Prostate gland (tissue), 2 donors: ENCODE results near the gene ARMH2. TPM values are rescaled to one million over a fixed set of nuclear protein-coding genes. Genes with fewer than 3 reads are reported as not detected.

ENCODE experiments used
- DNase-seq: peaks from one replicate; pipeline ENCODE4 v3.0.0-alpha.2; 2019; ENCODE audit warnings: low spot score
- H3K27ac ChIP-seq, 2 donors: fragments of 200-600 bp; sonication (generic); 2 replicates each; pipeline ENCODE4 v1.5.1; 2017 to 2019
- H3K27me3 ChIP-seq: fragments of 200-600 bp; sonication (generic); replicated peaks from 2 replicates; pipeline ENCODE4 v1.5.1; 2019; ENCODE audit not compliant: insufficient read depth
- H3K36me3 ChIP-seq, 2 donors: fragments of 200-600 bp; sonication (generic); 1 replicate in 1 of 2; 2 replicates in 1 of 2; pipeline versions ENCODE4 v1.5.1 to v1.8.1; 2017 to 2019
- H3K4me1 ChIP-seq: fragments of 200-600 bp; sonication (generic); replicated peaks from 2 replicates; pipeline ENCODE4 v1.5.1; 2019
- H3K4me3 ChIP-seq, 2 donors: fragments of 200-600 bp; sonication (generic); 2 replicates each; pipeline ENCODE4 v1.5.1; 2017 to 2019
- H3K9me3 ChIP-seq: fragments of 200-600 bp; sonication (generic); 2 replicates; pipeline ENCODE4 v1.5.1; 2017
- CTCF ChIP-seq, 4 experiments: fragments of 200-600 bp in 2 of 4; fragments of 450-650 bp in 2 of 4; sonication (generic) in 2 of 4; IDR thresholded peaks; 1 replicate in 3 of 4; 2 replicates in 1 of 4; pipeline ENCODE4 v1.5.1; 2016 to 2019; ENCODE audit warnings: antibody characterized with exemption in 4 of 4, mild to moderate bottlenecking in 2 of 4, moderate library complexity in 2 of 4
- POLR2A ChIP-seq: fragments of 450-650 bp; IDR thresholded peaks from one replicate; pipeline ENCODE4 v1.6.1; 2016; ENCODE audit warnings: antibody characterized with exemption, mild to moderate bottlenecking
- POLR2AphosphoS5 ChIP-seq: sonication (generic); formaldehyde crosslinking; IDR thresholded peaks from one replicate; pipeline ENCODE4 v1.6.1; 2017; ENCODE audit warnings: antibody characterized with exemption
- WGBS: methylation state at CpG from one replicate; pipeline ENCODE4 v1.1.5; 2018; 5-methylcytosine and 5-hydroxymethylcytosine counted together
- intact Hi-C: fragments of 100-400 bp; cut with DNase I; formaldehyde crosslinking; loops from one replicate; pipeline ENCODE4 v1.14.2; 2022
- total RNA-seq, 2 donors: library from RNA; depleted of rRNA; stranded (reverse); fragments of >200 nt; gene quantifications; one replicate each; pipeline ENCODE4 v1.1.0, GENCODE V29; 2016

Gene ARMH2
- total RNA-seq, 2 donors from 2014 or later, result not detected

GRCh38 chr6:24833711-24834386 lies 35.1 kb upstream of the ARMH2 start:
- TF ChIP-seq CTCF (IDR thresholded peaks at IDR 0.05) (no peak), POLR2A (no peak), POLR2AphosphoS5 (no peak)
- WGBS, result 65% methylated on average over 4 of the region's 4 CpGs
- intact Hi-C loops, result no loop called here
- H3K4me3 ChIP-seq, result no peak overlapping the region
- no peaks in the 10 kb centered on the region for H3K36me3 ChIP-seq
- no peaks in the 10 kb centered on the region for H3K9me3 ChIP-seq
- no peaks in the 10 kb centered on the region for H3K4me1 ChIP-seq
- DNase-seq, result no peak
- H3K27me3 ChIP-seq, result no peaks in the 10 kb centered on the region
- no peak overlapping the region for H3K27ac ChIP-seq

DNA sequence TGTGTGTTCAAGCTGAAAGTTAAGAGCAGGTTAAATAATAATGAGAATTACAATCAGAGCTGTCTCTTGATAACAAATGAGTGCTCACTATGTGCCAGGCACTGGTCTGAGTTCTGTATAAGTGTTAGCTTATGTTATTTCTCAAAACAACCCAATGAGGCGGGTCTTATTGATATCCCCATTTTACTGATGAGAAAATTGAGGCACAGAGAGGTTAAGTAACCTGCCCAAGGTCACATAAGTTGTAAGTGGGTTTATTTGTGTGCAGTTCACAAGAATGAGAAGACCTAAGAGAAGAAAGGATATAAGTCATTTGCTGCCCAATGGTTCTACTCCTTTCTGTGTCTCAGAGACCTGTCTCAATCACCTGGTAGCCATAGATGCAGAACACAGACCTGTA lies 34.1 kb upstream of the ARMH2 start:
- Histone ChIP-seq H3K4me3 (no peak overlapping the region), H3K4me1 (no peaks in the 10 kb centered on the region), H3K9me3 (no peaks in the 10 kb centered on the region), H3K36me3 (no peaks in the 10 kb centered on the region), H3K27ac (no peak overlapping the region), H3K27me3 (no peaks in the 10 kb centered on the region)
- TF ChIP-seq CTCF (IDR thresholded peaks at IDR 0.05) (no peak), POLR2A (no peak)
- intact Hi-C loops, result no loop called here
- 89% methylated on average over 1 of the region's 1 CpG for WGBS
- DNase-seq, result no peak

GRCh38 chr6:24831771-24832716 lies 33.3 kb upstream of the ARMH2 start:
- WGBS, result 66% methylated on average over 10 of the region's 10 CpGs
- intact Hi-C loops, result no loop called here
- no peaks in the 10 kb centered on the region for H3K27me3 ChIP-seq
- no peaks in the 10 kb centered on the region for H3K4me1 ChIP-seq
- no peak overlapping the region for H3K4me3 ChIP-seq
- H3K9me3 ChIP-seq, result no peaks in the 10 kb centered on the region
- no peak overlapping the region for H3K27ac ChIP-seq
- DNase-seq, result no peak
- no peak for TF ChIP-seq POLR2A
- no peak for TF ChIP-seq POLR2AphosphoS5
- no peak for TF ChIP-seq CTCF (IDR thresholded peaks at IDR 0.05)
- no peaks in the 10 kb centered on the region for H3K36me3 ChIP-seq

GRCh38 chr6:24829657-24830056 lies 30.9 kb upstream of the ARMH2 start:
- Histone ChIP-seq H3K36me3 (no peaks in the 10 kb centered on the region), H3K9me3 (no peaks in the 10 kb centered on the region), H3K4me3 (no peak overlapping the region), H3K27ac (no peak overlapping the region), H3K4me1 (no peaks in the 10 kb centered on the region), H3K27me3 (no peaks in the 10 kb centered on the region)
- intact Hi-C loops, result no loop called here
- TF ChIP-seq POLR2A, result no peak
- TF ChIP-seq CTCF (IDR thresholded peaks at IDR 0.05), result no peak
- WGBS, result 72% methylated on average over 3 of the region's 3 CpGs
- DNase-seq, result no peak
